Omental fat pad (tissue), 4 donors: ENCODE data around the gene NCOA7. TPM values are rescaled to one million over a fixed set of nuclear protein-coding genes. Genes with fewer than 3 reads are reported as not detected.
A peak's percentile ranks its signal among the peaks of the same experiment; 100 is the strongest.

Experiments
- ATAC-seq: fragments of 150-250 bp; one replicate; pipeline ENCODE4 v1.9.1; 2016; ENCODE audit warnings: mild to moderate bottlenecking, moderate library complexity; ENCODE audit not compliant: low FRiP score
- DNase-seq: peaks from one replicate; pipeline ENCODE4 v3.0.0-alpha.2; 2019; ENCODE audit warnings: low spot score
- CTCF ChIP-seq, 3 donors: fragments of 450-650 bp; IDR thresholded peaks; one replicate each; pipeline ENCODE4 v1.5.1; 2016 to 2017; ENCODE audit warnings: antibody characterized with exemption in 3 of 3, mild to moderate bottlenecking in 3 of 3, moderate library complexity in 2 of 3
- total RNA-seq, 4 donors: library from RNA; depleted of rRNA; stranded (reverse); fragments of >200 nt; gene quantifications; one replicate each; pipeline ENCODE4 v1.1.0, GENCODE V29; 2016

The NCOA7 gene
- total RNA-seq, 4 donors from 2014 or later = 35.3 to 137 (median 53.1) TPM

GRCh38 chr6:125745281-125746018 is 45.3 kb upstream of the NCOA7 start:
- no peak for ATAC-seq
- TF ChIP-seq CTCF (IDR thresholded peaks at IDR 0.05) = no peak
- no peak for DNase-seq

GRCh38 chr6:125746019-125746414 is 44.7 kb upstream of the NCOA7 start:
- TF ChIP-seq CTCF (IDR thresholded peaks at IDR 0.05) = no peak
- DNase-seq (no peak), ATAC-seq (no peak)

- TF ChIP-seq CTCF (IDR thresholded peaks at IDR 0.05) = no peak
These were observed 43.8 kb upstream of the NCOA7 start for GRCh38 chr6:125746731-125747588.

GRCh38 chr6:125747589-125748405 is 43.0 kb upstream of the NCOA7 start:
- TF ChIP-seq CTCF (IDR thresholded peaks at IDR 0.05) = no peak
- DNase-seq (no peak), ATAC-seq (no peak)

More at GRCh38 chr6:125746731-125747588, 43.8 kb upstream of the NCOA7 start:
- DNase-seq (no peak), ATAC-seq (no peak)

- DNase-seq (no peak), ATAC-seq (peak; percentile 2)
These were observed 42.2 kb upstream of the NCOA7 start for GRCh38 chr6:125748406-125749172.

More at GRCh38 chr6:125748406-125749172, 42.2 kb upstream of the NCOA7 start:
- TF ChIP-seq CTCF (IDR thresholded peaks at IDR 0.05) = no peak
